Uterus (tissue), 4 donors: Measurements from ENCODE around the gene ACTL8. TPM values are rescaled to one million over a fixed set of nuclear protein-coding genes. Genes with fewer than 3 reads are reported as not detected.

Experiments used
- DNase-seq, 2 donors: peaks; one replicate each; pipeline ENCODE4 v3.0.0-alpha.2; 2019 to 2020
- H3K27ac ChIP-seq, 2 donors: fragments of 200-600 bp; sonication (generic); 1 replicate in 1 of 2; 2 replicates in 1 of 2; pipeline ENCODE4 v1.5.1; 2016 to 2018
- H3K27me3 ChIP-seq, 2 donors: fragments of 200-600 bp; sonication (generic); one replicate each; pipeline ENCODE4 v1.5.1; 2018 to 2019; ENCODE audit warnings: control low read depth in 1 of 2
- H3K36me3 ChIP-seq, 2 donors: fragments of 200-600 bp; sonication (generic); one replicate each; pipeline ENCODE4 v1.5.1; 2019; ENCODE audit warnings: control low read depth in 1 of 2
- H3K4me1 ChIP-seq, 2 donors: fragments of 200-600 bp; sonication (generic); one replicate each; pipeline ENCODE4 v1.5.1; 2018 to 2019; ENCODE audit warnings: control low read depth in 1 of 2
- H3K4me3 ChIP-seq, 2 donors: fragments of 200-600 bp; sonication (generic); 1 replicate in 1 of 2; 2 replicates in 1 of 2; pipeline ENCODE4 v1.5.1; 2018 to 2019; ENCODE audit warnings: mild to moderate bottlenecking in 1 of 2
- H3K9me3 ChIP-seq, 2 donors: fragments of 200-600 bp; sonication (generic); one replicate each; pipeline ENCODE4 v1.5.1; 2019; ENCODE audit warnings: control low read depth in 1 of 2
- POLR2A ChIP-seq, 2 donors: fragments of 450-650 bp; IDR thresholded peaks; one replicate each; pipeline ENCODE4 v1.6.1; 2016; ENCODE audit warnings: antibody characterized with exemption in 2 of 2, mild to moderate bottlenecking in 1 of 2, moderate library complexity in 1 of 2
- intact Hi-C: fragments of 100-400 bp; cut with DNase I; formaldehyde crosslinking; loops from one replicate; pipeline ENCODE4 v1.15.1; 2023; ENCODE audit warnings: low total_unique reads
- total RNA-seq, 4 donors: library from RNA; depleted of rRNA in 3 of 4; stranded (reverse); fragments of >200 nt in 3 of 4; gene quantifications; one replicate each; pipeline versions ENCODE4 v1.1.0 to v1.2.4, GENCODE V29; 2014 to 2023
- TF ChIP-seq, protein P1 (sequence below), 4 experiments: fragments of 200-600 bp in 2 of 4; fragments of 450-650 bp in 2 of 4; sonication (generic) in 2 of 4; IDR thresholded peaks; one replicate each; pipeline ENCODE4 v1.5.1; 2016 to 2019; ENCODE audit warnings: antibody characterized with exemption in 4 of 4, mild to moderate bottlenecking in 2 of 4, moderate library complexity in 1 of 4
- donor health status: DM: yes; HTN: yes; CAD: no.

ACTL8 gene
- total RNA-seq, 4 donors from 2014 or later = not detected

- H3K36me3 ChIP-seq = no peaks in the 10 kb centered on the region
- no peak for TF ChIP-seq POLR2A (IDR thresholded peaks at IDR 0.05)
- TF ChIP-seq, protein P1, sequence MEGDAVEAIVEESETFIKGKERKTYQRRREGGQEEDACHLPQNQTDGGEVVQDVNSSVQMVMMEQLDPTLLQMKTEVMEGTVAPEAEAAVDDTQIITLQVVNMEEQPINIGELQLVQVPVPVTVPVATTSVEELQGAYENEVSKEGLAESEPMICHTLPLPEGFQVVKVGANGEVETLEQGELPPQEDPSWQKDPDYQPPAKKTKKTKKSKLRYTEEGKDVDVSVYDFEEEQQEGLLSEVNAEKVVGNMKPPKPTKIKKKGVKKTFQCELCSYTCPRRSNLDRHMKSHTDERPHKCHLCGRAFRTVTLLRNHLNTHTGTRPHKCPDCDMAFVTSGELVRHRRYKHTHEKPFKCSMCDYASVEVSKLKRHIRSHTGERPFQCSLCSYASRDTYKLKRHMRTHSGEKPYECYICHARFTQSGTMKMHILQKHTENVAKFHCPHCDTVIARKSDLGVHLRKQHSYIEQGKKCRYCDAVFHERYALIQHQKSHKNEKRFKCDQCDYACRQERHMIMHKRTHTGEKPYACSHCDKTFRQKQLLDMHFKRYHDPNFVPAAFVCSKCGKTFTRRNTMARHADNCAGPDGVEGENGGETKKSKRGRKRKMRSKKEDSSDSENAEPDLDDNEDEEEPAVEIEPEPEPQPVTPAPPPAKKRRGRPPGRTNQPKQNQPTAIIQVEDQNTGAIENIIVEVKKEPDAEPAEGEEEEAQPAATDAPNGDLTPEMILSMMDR (IDR thresholded peaks at IDR 0.05) = no peak
- H3K27ac ChIP-seq = no peak overlapping the region
- H3K9me3 ChIP-seq = no peaks in the 10 kb centered on the region
- H3K4me1 ChIP-seq = no peaks in the 10 kb centered on the region
- intact Hi-C loops = no loop called here
- H3K4me3 ChIP-seq = no peak overlapping the region
- DNase-seq = no peak
- H3K27me3 ChIP-seq = no peaks in the 10 kb centered on the region
These were observed 20.5 kb upstream of the ACTL8 start for GRCh38 chr1:17734609-17735008.

DNA sequence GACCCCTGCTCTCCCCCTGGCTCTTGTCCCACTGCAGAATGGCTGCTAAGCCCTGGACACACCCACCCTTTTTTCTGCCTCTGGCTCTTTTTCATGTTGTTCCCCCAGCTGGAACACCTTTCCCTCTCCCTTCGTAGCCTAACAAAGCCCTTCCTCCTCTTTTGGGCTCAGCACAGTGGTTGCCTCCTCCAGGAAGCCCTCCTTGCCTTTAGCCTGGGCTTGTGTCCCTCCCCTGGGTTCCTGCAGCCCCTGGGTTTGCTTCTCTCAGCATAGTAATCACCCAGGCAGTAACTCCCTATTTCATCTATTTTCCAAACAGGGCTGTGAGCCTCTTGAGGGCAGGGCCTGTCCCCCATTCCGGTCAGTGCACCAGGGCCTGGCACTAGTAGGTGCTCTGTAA is 19.8 kb upstream of the ACTL8 start:
- no peaks in the 10 kb centered on the region for H3K36me3 ChIP-seq
- H3K27ac ChIP-seq = no peak overlapping the region
- DNase-seq = no peak
- H3K9me3 ChIP-seq = no peaks in the 10 kb centered on the region
- intact Hi-C loops = no loop called here
- H3K27me3 ChIP-seq = no peaks in the 10 kb centered on the region
- no peak overlapping the region for H3K4me3 ChIP-seq
- H3K4me1 ChIP-seq = no peaks in the 10 kb centered on the region
- no peak for TF ChIP-seq POLR2A (IDR thresholded peaks at IDR 0.05)

GRCh38 chr1:17735793-17736192 is 19.3 kb upstream of the ACTL8 start:
- no peaks in the 10 kb centered on the region for H3K27me3 ChIP-seq
- intact Hi-C loops = no loop called here
- no peak for DNase-seq

DNA sequence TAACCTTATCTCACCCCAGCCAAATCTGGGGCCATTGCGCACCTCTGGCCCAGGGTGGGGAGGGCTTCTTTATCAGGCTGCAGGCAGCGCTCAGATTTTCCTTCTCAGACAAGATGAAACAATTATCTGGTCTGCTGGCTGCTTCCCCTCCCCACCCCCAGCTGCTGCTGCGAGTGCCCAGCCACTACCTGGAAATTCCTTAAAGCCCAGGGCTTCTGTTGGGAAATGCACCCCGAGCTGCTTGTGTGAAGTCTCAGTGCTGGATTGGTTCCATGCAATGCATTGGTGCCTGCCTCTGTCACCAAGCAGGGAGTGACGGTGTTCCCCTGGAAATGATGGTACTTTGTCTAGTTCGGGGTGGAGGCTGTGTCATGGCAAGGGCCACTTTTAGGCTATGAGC is 18.5 kb upstream of the ACTL8 start:
- Histone ChIP-seq H3K4me1 (no peaks in the 10 kb centered on the region), H3K36me3 (no peaks in the 10 kb centered on the region), H3K27me3 (no peaks in the 10 kb centered on the region), H3K9me3 (no peaks in the 10 kb centered on the region), H3K27ac (no peak overlapping the region), H3K4me3 (no peak overlapping the region)
- DNase-seq = no peak
- TF ChIP-seq POLR2A (IDR thresholded peaks at IDR 0.05) = no peak
- TF ChIP-seq, protein P1 (IDR thresholded peaks at IDR 0.05) = no peak
- intact Hi-C loops = no loop called here

More at GRCh38 chr1:17735793-17736192, 19.3 kb upstream of the ACTL8 start:
- Histone ChIP-seq H3K9me3 (no peaks in the 10 kb centered on the region), H3K4me3 (no peak overlapping the region), H3K36me3 (no peaks in the 10 kb centered on the region), H3K27ac (no peak overlapping the region), H3K4me1 (no peaks in the 10 kb centered on the region)
- no peak for TF ChIP-seq POLR2A (IDR thresholded peaks at IDR 0.05)
- TF ChIP-seq, protein P1 (IDR thresholded peaks at IDR 0.05) = no peak

GRCh38 chr1:17739050-17739449 is 16.1 kb upstream of the ACTL8 start:
- H3K27ac ChIP-seq = no peak overlapping the region
- H3K36me3 ChIP-seq = no peaks in the 10 kb centered on the region
- H3K4me3 ChIP-seq = no peak overlapping the region
- H3K9me3 ChIP-seq = no peaks in the 10 kb centered on the region
- intact Hi-C loops = no loop called here
- H3K27me3 ChIP-seq = no peaks in the 10 kb centered on the region
- no peak for DNase-seq
- no peaks in the 10 kb centered on the region for H3K4me1 ChIP-seq
- no peak for TF ChIP-seq POLR2A (IDR thresholded peaks at IDR 0.05)
- TF ChIP-seq, protein P1 (IDR thresholded peaks at IDR 0.05) = no peak

DNA sequence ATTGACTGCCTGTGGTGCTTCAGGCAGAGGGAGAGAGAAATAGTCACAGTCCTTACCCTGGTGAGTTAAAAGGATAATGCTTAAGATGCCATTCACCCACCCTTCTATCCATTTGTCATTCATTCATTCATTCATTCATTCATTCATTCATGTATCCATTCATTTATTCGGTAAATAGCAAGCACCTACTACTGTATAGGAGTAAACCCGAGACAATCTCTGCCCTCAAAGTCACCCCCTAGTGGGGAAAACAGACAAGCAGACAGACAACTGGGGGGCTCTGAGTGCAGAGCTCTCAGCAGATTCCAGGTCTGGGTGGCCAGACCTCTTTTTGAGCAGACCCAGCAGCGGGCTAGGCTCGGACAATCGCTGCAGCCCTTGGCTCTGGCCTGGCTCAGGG is 14.1 kb upstream of the ACTL8 start:
- Histone ChIP-seq H3K4me3 (no peak overlapping the region), H3K36me3 (no peaks in the 10 kb centered on the region), H3K27ac (no peak overlapping the region), H3K9me3 (no peaks in the 10 kb centered on the region), H3K27me3 (no peaks in the 10 kb centered on the region), H3K4me1 (no peaks in the 10 kb centered on the region)
- no peak for DNase-seq
- intact Hi-C loops = no loop called here
- TF ChIP-seq, protein P1 (IDR thresholded peaks at IDR 0.05) = no peak
- no peak for TF ChIP-seq POLR2A (IDR thresholded peaks at IDR 0.05)
